Stimulated activated CD8-positive, alpha-beta memory T cell treated with anti-CD3 and anti-CD28 coated beads, Interleukin-15, amount 100 ng/mL, for 1 hour (primary cell): ENCODE measurements around the gene CIAPIN1.
"Not testable (repeated sequence)": the region's sequence is repeated elsewhere in the genome, so short reads cannot be mapped to it uniquely, and the experiment has no call there.

Experiments
- DNase-seq: peaks from one replicate; pipeline ENCODE4 v3.0.0-alpha.2; 2020; ENCODE audit warnings: low read depth

Gene CIAPIN1

DNA sequence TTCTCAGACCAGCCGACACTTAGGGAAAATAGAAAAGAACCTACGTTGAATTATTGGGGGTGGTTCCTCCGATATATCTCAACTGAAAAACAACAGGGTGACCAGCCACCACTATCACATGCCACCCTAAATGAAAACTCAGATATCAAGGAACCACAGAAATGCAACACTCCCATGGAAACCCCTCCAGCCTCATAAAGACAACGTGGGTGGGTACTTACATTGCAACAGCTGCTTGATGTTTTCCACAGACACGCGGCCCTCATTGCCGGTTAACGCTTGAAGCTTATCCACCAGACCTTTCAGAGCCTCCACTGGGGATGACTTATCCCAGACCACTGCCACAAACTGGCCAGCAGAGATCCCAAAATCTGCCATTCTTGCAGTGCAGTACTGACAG, 6.6 kb downstream of the CIAPIN1 start:
- not testable (repeated sequence) for DNase-seq

DNA sequence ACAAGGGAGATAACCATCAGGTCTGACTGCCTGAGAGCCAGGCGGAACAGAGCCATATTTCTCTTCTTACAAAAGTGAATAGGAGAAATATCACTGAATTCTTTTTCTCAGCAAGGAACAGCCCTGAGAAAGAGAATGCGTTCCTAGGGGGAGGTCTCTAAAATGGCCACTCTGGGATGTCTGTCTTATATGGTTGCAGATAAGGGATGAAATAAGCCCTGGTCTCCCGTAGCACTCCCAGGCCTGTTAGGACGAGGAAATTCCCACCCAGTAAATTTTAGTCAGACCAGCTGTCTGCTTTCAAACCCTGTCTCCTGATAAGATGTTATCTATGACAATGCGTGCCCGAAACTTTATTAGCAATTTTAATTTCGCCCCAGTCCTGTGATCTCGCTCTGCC, 7.2 kb downstream of the CIAPIN1 start:
- not testable (repeated sequence) for DNase-seq

DNA sequence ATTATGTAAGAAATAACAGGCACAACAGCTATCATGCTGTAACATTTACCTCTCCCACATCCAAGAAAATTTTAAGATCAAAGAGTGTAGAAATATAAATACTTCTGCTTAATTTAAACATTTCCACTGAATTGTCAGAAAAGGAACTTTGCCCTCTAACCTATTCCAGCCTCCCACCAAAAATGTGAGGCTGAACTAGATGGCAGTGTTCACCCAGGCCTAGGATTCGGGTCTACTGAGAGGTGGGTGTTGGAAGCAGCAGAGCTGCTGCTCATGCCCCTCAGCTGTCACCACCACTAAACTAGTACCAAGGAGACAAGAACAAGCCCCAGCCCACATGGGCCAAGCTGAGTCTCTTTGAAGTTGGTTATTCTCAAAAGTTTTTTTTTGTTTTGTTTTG, 11.3 kb downstream of the CIAPIN1 start:
- no peak for DNase-seq

DNA sequence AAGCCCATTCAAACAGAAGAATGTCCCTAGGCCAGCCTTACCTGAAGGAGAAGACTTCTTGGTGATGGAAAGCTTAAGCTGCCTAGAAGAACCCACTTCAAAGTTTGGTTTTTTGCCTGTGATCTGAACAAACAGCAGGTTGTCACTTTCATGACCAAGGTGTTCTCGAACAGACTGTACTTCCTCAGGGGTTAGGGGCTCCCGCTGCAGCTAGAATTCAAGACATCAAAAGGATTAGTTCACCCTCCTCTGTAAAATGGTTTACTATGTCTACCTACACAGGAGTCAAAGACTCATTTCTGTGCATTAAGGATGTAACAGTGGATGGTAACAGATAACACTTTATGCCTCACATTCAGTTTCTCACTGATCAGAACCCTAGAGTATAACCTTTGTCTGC, 13.2 kb downstream of the CIAPIN1 start:
- DNase-seq = no peak

DNA sequence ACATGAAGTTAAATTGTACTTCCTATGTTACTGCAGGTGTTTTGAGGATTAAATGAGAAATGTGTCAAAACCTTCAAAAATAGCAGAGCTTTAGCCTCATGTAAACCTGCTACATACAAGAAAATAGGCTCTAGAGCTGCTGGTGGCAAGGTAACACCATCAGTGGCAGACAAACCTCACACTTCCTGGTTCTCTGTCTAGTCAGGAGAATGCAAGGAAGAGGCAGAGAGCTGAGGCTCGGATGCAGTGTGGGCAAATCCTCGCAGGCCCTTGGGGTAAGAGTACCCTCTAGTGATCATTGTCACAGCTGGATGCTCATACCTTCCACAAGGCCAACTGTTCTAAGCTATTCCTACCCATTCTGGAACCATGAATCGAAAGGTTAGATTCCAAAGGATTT, 14.2 kb downstream of the CIAPIN1 start:
- no peak for DNase-seq

DNA sequence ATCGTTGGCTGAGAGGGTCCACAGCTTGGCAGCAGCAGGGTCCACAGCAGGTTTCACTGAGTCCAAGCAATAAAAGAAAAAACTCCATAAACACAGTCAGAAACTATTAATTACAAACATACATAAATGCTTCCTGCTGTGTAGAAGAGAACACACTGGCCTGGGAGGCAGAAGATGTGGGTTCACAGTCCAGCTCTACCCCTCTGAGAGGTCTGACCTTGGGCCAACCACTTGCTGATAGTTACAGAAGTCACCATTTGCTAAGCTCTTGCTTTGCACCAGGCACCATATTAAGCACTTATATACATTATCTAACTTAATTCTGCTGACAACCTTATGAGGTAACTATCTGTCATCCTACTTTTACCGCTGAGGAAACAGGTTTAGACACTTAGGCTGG, 14.7 kb downstream of the CIAPIN1 start:
- no peak for DNase-seq

DNA sequence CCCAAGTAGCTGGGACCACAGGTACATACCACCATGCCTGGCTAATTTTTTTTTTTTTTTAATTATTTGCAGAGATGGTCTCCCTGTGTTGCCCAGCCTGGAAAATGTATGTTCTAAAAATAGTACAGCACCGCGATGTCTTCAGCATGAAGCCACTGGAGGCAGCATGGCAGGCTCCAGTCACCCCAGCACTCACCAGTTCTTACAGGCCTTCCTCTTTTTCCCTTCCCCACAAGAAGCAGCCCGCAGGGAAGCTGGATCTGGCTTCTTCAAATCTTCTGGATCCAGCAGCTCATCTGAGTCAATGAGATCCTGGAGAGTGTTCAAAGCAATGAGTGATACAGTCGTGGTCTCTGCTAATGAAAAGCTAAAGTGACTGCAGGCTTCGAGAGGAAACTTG, 16.2 kb downstream of the CIAPIN1 start:
- DNase-seq = no peak

DNA sequence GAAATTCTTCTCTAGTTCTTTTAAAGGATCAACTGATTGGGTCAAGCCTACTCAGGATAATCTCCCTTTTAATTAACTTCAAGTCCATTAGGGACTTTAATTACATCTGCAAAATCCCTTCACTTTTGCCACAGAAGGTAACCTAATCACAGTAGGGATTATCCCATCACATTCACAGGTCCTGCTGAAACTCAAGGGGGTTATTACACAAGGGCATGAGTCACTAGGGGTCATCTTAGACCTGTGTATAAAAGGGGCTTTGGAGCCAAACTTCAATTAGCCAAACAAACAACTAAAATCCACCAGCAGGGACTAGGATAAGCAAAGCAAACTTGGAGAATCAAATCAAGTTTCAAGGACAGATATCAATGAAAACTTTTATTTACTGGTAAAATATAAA, 19.4 kb downstream of the CIAPIN1 start:
- no peak for DNase-seq

DNA sequence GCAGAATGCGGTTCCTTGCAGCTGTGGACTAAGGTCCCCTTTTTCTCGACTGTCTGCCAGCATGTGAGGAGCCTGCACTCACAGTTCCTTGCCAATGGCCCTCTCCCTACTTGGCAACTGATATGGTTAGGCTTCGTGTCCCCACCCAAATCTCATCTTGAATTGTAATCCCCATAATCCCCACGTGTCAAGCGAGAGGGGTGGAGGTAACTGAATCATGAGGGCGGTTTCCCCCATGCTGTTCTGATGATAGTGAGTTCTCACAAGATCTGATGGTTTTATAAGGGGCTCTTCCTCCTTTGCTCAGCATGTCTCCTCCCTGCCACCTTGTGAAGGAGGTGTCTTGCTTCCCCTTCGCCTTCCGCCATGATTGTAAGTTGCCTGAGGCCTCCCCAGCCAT, 19.9 kb downstream of the CIAPIN1 start:
- DNase-seq = no peak

DNA sequence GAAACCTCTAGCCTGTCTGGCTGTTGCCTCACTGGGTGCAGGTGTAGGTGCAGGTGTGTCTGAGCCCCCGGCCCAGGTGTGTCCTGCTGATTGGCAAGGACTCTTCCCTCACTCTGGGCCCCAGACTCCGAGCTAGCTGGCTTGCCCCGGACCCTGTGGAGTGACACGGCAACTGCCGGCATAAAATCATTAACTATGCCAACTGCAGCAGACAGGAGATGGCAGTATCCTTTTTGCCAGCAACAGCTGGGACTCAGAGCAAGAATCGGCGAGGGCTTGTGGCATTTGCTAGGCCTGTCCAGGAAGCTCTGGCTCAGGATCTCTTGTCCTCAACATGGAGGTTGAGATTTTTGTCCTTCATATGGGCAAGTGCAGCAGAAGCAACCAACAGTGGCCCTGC, 20.8 kb downstream of the CIAPIN1 start:
- DNase-seq = no peak

DNA sequence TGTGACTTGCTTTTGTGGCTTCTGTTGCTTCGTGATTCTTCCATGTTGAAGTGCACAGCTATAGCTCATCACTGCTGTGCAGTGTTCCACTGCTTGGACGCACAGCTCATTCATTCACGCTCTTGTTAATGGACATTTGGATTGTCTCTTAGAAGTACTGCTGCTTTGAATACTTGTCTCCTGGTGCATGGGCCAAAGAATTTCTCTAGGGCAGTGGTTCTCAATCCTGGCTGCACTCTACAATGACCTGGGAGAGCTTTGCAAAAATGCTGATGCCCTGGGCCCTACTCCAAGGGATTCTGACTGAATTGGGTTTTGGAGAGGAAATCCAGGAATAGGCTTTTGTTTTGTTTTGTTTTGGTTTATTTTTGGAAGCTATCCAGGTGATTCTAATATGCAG, 22.6 kb downstream of the CIAPIN1 start:
- no peak for DNase-seq

DNA sequence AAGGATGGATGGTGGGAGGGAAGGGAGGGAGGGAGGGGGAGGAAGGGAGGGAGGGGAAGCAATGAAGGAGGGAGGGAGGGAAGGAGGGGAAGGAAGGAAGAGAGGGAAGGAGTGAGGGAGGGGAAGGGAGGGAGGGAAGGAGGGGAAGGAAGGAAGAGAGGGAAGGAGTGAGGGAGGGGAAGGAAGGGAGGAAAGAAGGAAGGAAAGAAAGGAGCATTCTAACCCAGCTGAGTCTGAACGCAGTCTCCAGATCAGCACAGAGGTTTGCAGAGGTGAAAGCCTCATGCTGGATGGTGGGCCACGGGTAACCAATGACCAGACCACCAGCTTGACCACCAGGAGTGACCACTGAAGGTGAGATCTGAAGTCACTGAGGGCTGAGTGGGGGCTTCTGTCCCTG, 24.0 kb downstream of the CIAPIN1 start:
- DNase-seq = no peak

DNA sequence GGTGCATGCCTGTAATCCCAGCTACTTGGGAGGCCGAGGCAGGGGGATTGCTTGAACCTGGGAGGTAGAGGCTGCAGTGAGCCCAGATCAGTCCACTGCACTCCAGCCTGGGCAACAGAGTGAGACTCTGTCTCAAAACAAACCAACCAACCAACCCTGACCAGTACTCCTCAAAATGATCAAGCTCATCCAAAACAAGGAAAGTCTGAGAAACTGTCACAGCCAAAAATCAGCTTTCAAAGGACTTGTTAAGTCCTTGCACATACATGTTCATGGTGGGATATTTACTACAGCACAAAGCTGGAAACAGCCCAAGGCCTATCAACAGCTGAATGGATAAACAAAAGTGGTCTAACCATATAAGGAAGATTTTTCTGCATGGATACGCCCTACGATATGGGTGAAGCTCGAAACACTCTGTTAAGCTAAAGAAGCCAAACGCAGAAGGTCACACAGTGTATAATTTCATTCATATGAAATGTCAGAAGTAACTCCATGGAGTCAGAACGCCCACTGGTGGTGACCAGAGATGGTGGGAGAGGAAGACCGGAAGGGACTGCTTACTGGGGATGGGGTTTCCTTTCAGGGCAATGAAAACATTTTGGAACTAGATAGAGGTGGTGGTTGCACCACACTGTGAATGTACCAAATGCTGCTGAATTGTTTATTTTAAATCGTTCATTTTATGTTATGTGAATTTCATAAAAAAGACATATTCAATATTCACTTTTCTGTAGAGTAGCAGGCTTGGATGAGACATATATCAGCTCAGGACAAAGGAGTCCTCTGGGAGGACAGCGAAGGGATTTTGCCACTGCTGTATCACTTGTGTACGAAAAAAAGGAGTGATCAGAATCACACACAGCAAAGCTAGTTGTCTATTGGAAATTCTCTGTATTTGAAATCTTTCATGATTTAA, 24.9 kb downstream of the CIAPIN1 start:
- no peak for DNase-seq

DNA sequence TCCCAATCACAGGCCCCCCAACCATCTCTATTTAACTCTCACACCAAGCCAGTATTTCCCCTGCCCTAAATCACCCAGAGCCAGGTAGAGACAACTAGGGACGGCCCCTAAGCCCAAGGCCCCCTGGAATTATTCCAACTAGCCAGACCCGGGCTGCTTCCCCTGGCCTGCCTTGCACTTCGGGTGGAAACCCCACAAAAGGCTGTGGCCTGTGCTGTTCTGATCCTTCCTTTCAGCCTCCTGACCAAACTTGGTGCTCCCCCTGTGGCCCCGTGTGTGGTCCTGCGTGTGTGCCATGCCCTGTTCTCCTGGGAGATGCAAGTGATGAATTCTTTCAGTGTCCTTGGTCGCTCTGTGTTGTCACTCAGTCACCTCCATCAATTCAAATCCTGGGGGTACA, 27.7 kb downstream of the CIAPIN1 start:
- no peak for DNase-seq

DNA sequence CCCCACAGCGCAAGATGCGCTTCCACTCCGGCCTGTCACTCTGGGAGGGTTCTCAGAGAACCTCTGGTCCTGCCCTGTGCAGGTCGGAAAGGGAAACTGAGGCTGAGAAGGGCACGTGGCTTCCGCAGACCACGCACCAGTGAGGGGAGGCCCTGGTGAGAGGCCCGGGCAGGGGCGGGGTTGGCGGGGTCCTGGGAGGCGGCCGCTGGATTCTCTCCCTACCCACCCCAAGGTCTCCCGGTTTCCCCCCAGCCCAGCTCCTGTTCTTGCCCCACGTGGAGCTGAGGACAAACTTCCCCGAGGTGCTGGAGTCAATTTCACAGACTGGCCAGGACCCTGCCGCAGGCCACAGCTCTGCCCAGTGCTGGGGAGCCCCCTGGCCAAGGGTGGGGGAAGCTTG, 31.1 kb downstream of the CIAPIN1 start:
- no peak for DNase-seq

DNA sequence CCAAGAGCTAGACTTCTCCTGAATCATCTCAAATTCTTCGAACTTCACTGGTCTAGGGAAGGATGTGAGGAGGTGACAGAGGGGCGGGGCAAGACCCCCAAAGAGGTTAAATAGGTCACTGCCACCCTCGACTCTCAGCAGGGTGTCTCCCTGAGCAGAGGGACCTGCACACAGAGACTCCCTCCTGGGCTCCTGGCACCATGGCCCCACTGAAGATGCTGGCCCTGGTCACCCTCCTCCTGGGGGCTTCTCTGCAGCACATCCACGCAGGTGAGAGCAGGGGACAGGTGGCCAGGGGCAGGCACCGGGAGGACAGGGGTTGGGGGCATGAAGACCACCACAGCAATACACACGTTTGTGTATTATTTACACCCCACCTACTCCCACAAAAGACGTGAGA, 33.5 kb downstream of the CIAPIN1 start:
- DNase-seq = no peak

DNA sequence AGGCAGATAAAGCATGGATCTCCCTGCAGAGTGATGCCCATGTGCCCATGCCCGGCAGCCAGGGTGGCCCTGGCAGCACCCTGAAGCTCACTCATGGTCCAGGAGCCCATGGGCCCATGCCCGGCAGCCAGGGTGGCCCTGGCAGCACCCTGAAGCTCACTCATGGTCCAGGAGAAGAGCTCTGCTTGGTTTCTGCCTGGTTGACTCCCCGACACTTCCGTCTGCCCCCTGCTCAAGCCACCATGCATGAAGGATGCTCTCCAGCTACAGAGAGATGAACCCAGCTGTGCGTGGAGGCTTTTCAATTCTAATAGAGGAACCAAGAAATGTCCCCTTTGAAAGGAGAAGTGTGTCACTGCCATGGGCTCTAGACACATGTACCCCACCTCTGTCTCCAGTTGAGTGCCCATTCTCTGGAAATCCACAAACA, 33.9 kb downstream of the CIAPIN1 start:
- no peak for DNase-seq

DNA sequence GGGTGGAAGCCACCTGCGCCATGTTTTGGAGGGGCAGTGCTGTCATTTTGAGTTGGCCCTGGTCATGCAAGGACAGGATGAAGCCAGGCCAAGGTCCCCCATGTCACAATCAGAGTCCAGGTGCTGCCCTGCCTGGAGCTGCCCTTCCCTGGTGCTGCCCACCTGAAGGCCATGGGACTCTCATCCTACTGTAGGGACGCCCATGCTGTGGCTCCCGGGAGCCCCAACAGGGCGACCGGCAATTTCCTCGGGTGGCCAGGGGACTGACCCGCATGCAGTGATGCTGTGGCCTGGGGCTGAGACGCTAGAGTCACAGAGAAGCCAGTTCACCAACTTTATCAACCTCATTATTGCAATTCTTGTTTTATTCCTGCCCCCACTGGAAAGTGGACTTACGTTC, 34.6 kb downstream of the CIAPIN1 start:
- DNase-seq = no peak

DNA sequence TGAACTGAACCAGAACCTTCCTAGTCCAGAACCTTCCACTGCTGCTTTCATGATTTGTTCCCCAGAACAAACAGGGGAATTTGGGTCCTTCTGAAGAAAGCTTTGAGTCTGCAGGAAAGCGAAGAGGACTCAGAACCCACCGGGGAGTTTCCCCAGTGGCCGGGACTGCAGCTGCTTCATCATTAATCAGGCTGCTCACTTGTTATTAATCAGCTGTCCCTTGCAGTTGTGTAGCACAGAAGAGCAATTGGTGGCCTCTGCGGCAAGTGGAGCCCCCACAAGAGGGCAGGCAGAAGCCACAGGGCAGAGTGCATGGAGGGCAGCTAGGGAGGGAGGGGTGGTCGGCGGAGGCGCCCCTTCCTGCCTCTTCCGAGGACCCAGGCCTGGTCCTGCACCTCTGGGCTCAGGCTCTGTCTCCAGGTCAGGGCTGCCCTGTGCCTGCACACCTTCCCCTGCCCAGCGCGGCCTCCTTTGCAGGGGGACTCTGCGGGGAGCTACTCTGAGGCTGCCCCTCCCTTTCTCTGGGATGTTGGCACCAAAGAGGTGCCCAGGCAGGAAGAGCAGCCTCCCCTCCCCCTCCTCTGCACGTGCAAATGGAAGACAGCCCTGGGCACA, 35.7 kb downstream of the CIAPIN1 start:
- DNase-seq = no peak

DNA sequence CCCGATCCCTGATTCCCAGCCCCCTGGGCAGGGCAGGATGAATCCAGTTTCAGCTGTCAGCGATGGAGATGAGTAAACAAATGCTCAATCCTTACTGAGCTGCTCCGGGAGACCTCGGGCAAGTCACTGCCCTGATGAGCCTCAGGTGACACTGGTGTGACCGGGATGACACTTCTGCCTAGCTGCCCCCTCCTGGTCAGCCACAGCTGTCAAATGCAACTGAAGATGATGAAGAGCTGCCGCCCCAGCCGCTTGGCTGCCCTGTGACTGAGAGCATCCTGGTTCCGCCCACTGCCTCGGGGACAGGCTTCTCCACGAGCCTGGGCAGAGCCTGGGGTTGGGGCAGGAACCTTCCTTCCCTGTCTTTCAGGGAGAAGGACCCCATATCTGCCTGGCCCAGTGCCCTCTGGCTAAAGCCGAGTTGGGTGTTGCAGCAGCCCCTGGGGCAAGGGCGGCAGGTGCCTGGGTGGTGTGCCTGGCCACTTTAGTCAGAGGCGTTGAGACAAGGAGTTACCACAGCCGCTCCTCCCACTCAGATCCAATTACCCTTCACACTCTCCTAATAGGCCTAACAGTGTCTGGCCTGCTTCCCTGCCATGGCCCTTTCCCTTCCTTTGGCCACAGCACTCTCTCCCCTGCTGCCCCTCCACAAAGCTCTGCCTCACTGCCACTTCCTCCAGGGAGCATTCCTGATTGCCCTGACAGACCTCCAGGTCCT, 37.2 kb downstream of the CIAPIN1 start:
- no peak for DNase-seq

DNA sequence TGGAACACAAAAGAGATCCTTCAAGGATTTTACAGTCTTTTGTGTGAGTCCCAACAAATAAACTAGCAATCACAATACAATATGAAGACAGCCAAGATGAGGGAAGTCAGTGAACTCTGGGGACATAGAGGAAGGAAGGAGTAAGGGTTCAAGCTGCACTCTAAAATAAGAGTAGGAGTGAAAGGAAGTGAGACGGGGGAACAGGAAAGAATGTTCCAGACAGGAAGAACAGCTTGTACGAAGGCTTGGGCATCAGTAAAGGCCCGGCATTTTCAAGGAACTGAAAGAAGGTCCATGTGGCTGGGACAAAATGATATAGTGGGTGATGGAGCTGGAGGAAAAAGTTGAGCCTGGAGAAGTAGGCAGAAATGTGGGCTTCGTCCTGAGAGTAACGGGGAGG, 38.1 kb downstream of the CIAPIN1 start:
- DNase-seq = no peak

DNA sequence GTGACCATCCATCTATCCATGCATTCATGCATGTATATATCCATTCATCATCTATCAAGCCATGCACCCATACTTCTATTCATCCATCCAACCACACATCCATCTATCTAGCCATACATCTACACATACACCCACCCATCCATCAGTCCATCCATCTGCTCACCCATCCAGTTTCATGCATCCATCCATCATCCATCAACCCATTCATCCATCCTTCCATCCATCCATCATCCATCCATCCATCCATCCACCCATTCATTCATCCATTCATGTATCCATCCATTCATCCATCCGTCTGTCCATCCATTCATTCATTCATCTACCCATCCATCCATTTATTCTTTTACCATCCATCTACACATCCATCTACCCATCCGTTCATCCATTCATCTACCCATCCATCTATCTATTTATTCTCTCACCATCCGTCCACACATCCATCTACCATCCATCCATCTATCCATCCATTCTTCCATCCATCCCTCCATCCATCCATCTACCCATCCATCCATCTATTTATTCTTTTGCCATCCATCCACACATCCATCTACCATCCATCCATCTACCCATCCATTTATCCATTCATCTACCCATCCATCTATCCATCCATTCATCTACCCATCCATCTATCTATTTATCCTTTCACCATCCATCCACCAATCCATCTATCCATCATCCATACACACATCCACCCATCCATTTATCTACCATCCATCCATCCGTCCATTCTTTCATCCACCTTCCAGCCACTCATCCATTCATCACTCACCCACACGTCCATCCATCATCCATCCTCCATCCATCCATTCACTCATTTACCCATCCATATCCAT, 39.4 kb downstream of the CIAPIN1 start:
- DNase-seq = no peak
